SKM-1 treated with dmso at 0.1 percent for 144 hours (cell line): ENCODE results near the gene RNF213.

ENCODE experiments used
- DNase-seq: peaks from one replicate; lab custom pipeline; 2025; ENCODE audit not compliant: unreplicated experiment; lab: John Stamatoyannopoulos, UW

Gene RNF213

GRCh38 chr17:80346498-80347275, 86.0 kb downstream of the RNF213 start:
- DNase-seq = no peak

GRCh38 chr17:80347536-80347935, 86.9 kb downstream of the RNF213 start:
- no peak for DNase-seq

- DNase-seq = no peak
Measured at GRCh38 chr17:80347948-80348351, 87.3 kb downstream of the RNF213 start.

GRCh38 chr17:80348551-80349150, 88.0 kb downstream of the RNF213 start:
- no peak for DNase-seq

GRCh38 chr17:80349151-80349651, 88.5 kb downstream of the RNF213 start:
- DNase-seq = no peak

GRCh38 chr17:80349751-80350150, 89.1 kb downstream of the RNF213 start:
- no peak for DNase-seq

- DNase-seq = no peak
Measured at GRCh38 chr17:80352216-80352895, 91.7 kb downstream of the RNF213 start.

- DNase-seq = no peak
Measured at GRCh38 chr17:80352991-80353665, 92.5 kb downstream of the RNF213 start.

- no peak for DNase-seq
Measured at GRCh38 chr17:80353718-80354275, 93.1 kb downstream of the RNF213 start.

- no peak for DNase-seq
Measured at GRCh38 chr17:80354336-80354735, 93.7 kb downstream of the RNF213 start.

GRCh38 chr17:80356231-80356856, 95.7 kb downstream of the RNF213 start:
- DNase-seq = no peak

- DNase-seq = no peak
Measured at GRCh38 chr17:80358131-80358530, 97.5 kb downstream of the RNF213 start.

- DNase-seq = no peak
Measured at GRCh38 chr17:80358861-80359260, 98.2 kb downstream of the RNF213 start.

- DNase-seq = no peak
Measured at GRCh38 chr17:80359422-80360110, 98.9 kb downstream of the RNF213 start.

- no peak for DNase-seq
Measured at GRCh38 chr17:80360396-80360795, 99.7 kb downstream of the RNF213 start.

GRCh38 chr17:80361495-80362220, 101.0 kb downstream of the RNF213 start:
- DNase-seq = no peak

GRCh38 chr17:80362428-80363119, 101.9 kb downstream of the RNF213 start:
- DNase-seq = no peak

- no peak for DNase-seq
Measured at GRCh38 chr17:80363120-80363515, 102.5 kb downstream of the RNF213 start.
